Neuronal stem cell (in vitro differentiated cells): ENCODE measurements around the gene SMC4.

Experiments
- DNase-seq: peaks from one replicate; pipeline ENCODE4 v3.0.0-alpha.2; 2013; ENCODE audit warnings: low spot score
- H2AFZ ChIP-seq: one replicate; pipeline ENCODE4 v1.6.1; 2013; ENCODE audit warnings: mild to moderate bottlenecking, low read length, inconsistent platforms
- H2AK5ac ChIP-seq: 2 replicates; pipeline ENCODE4 v1.6.1; 2013; ENCODE audit warnings: low read depth, mild to moderate bottlenecking, inconsistent platforms, low read length, moderate library complexity, mixed read lengths
- H2BK120ac ChIP-seq: 2 replicates; pipeline ENCODE4 v1.6.1; 2013; ENCODE audit warnings: low read depth, mild to moderate bottlenecking, inconsistent platforms, low read length, moderate library complexity, mixed read lengths
- H2BK12ac ChIP-seq: one replicate; pipeline ENCODE4 v1.6.1; 2013; ENCODE audit warnings: low read length, inconsistent platforms
- H2BK15ac ChIP-seq: 2 replicates; pipeline ENCODE4 v1.6.1; 2013; ENCODE audit warnings: mild to moderate bottlenecking, low read length, inconsistent platforms, mixed read lengths
- H2BK5ac ChIP-seq: one replicate; pipeline ENCODE4 v1.6.1; 2013; ENCODE audit warnings: inconsistent platforms, mild to moderate bottlenecking, low read length, moderate library complexity
- H3K14ac ChIP-seq: one replicate; pipeline ENCODE4 v1.6.1; 2013; ENCODE audit warnings: low read length, inconsistent platforms
- H3K18ac ChIP-seq: 2 replicates; pipeline ENCODE4 v1.6.1; 2013; ENCODE audit warnings: low read length, inconsistent platforms
- H3K23ac ChIP-seq: 2 replicates; pipeline ENCODE4 v1.6.1; 2013; ENCODE audit warnings: low read depth, mild to moderate bottlenecking, mixed read lengths, low read length, inconsistent platforms; ENCODE audit not compliant: poor library complexity
- H3K27ac ChIP-seq: replicated peaks from 3 replicates; pipeline ENCODE4 v1.5.1; 2013; ENCODE audit warnings: low read length, inconsistent platforms
- H3K27me3 ChIP-seq, 3 experiments: 2 replicates each; pipeline ENCODE4 v1.6.1; 2013; ENCODE audit warnings: low read length in 3 of 3, mild to moderate bottlenecking in 2 of 3, inconsistent platforms in 1 of 3, low read depth in 1 of 3, mixed read lengths in 1 of 3, moderate library complexity in 1 of 3; ENCODE audit not compliant: control insufficient read depth in 3 of 3, insufficient read depth in 3 of 3
- H3K36me3 ChIP-seq, 2 donors: replicated peaks in 1 of 2; 2 replicates each; pipeline ENCODE4 v1.6.1; 2013; ENCODE audit warnings: low read length in 2 of 2; ENCODE audit not compliant: control insufficient read depth in 2 of 2, insufficient read depth in 2 of 2
- H3K4ac ChIP-seq: 2 replicates; pipeline ENCODE4 v1.6.1; 2013; ENCODE audit warnings: inconsistent platforms, mild to moderate bottlenecking, low read length, moderate library complexity
- H3K4me1 ChIP-seq, 2 donors: 1 replicate in 1 of 2; 2 replicates in 1 of 2; pipeline ENCODE4 v1.6.1; 2013; ENCODE audit warnings: low read length in 2 of 2, low read depth in 1 of 2; ENCODE audit not compliant: control insufficient read depth in 2 of 2, insufficient read depth in 1 of 2
- H3K4me2 ChIP-seq: one replicate; pipeline ENCODE4 v1.6.1; 2013; ENCODE audit warnings: mild to moderate bottlenecking, low read length, inconsistent platforms; ENCODE audit not compliant: insufficient read depth, poor library complexity, severe bottlenecking
- H3K4me3 ChIP-seq, 2 donors: 2 replicates each; pipeline ENCODE4 v1.5.1; 2013; ENCODE audit warnings: low read length in 2 of 2, mild to moderate bottlenecking in 2 of 2, inconsistent platforms in 1 of 2, moderate library complexity in 1 of 2
- H3K79me1 ChIP-seq: one replicate; pipeline ENCODE4 v1.6.1; 2013; ENCODE audit warnings: low read depth, mild to moderate bottlenecking, inconsistent platforms, low read length, moderate library complexity
- H3K9ac ChIP-seq: one replicate; pipeline ENCODE4 v1.6.1; 2013; ENCODE audit warnings: mild to moderate bottlenecking, low read depth, low read length, inconsistent platforms; ENCODE audit not compliant: poor library complexity
- H3K9me3 ChIP-seq, 2 donors: replicated peaks in 1 of 2; 2 replicates each; pipeline versions ENCODE3 to v1.6.1; 2013; ENCODE audit warnings: low read length in 2 of 2, mild to moderate bottlenecking in 2 of 2, inconsistent platforms in 1 of 2, low read depth in 1 of 2, mixed read lengths in 1 of 2, moderate library complexity in 1 of 2; ENCODE audit not compliant: control insufficient read depth in 2 of 2, insufficient read depth in 1 of 2
- H4K8ac ChIP-seq: one replicate; pipeline ENCODE4 v1.6.1; 2013; ENCODE audit warnings: low read depth, mild to moderate bottlenecking, inconsistent platforms, low read length, moderate library complexity
- H4K91ac ChIP-seq: one replicate; pipeline ENCODE4 v1.6.1; 2013; ENCODE audit warnings: low read length, low read depth, mild to moderate bottlenecking, inconsistent platforms; ENCODE audit not compliant: poor library complexity
- WGBS, 2 donors: extraction: QIAGEN DNeasy Blood & Tissue Kit; methylation state at CpG; one replicate each; pipeline ENCODE4 v1.1.7; 2013; ENCODE audit warnings: missing lambda C conversion rate in 2 of 2, mixed read lengths in 1 of 2; ENCODE audit not compliant: insufficient read length in 2 of 2, insufficient replicate concordance in 1 of 2; ENCODE audit errors: extremely low coverage in 2 of 2; 5-methylcytosine and 5-hydroxymethylcytosine counted together

SMC4 gene

GRCh38 chr3:160478338-160478737 is 78.9 kb downstream of the SMC4 start:
- H3K4me2 ChIP-seq: no peak overlapping the region
- no peaks in the 10 kb centered on the region for H3K36me3 ChIP-seq
- no peak overlapping the region for H2BK120ac ChIP-seq
- no peak overlapping the region for H2AFZ ChIP-seq
- no peak overlapping the region for H4K8ac ChIP-seq
- H3K14ac ChIP-seq: no peak overlapping the region
- H3K18ac ChIP-seq: no peak overlapping the region
- no peaks in the 10 kb centered on the region for H3K4me1 ChIP-seq
- H3K9me3 ChIP-seq: no peaks in the 10 kb centered on the region
- no CpG with 5 or more reads among the region's 5 CpGs for WGBS, 2 donors
- H3K4me3 ChIP-seq: no peak overlapping the region
- no peak overlapping the region for H4K91ac ChIP-seq
- H2AK5ac ChIP-seq: no peak overlapping the region
- no peak overlapping the region for H3K23ac ChIP-seq
- H2BK15ac ChIP-seq: no peak overlapping the region
- no peak for DNase-seq
- H2BK5ac ChIP-seq: no peak overlapping the region
- H3K9ac ChIP-seq: no peak overlapping the region
- no peak overlapping the region for H3K4ac ChIP-seq
- no peak overlapping the region for H3K27ac ChIP-seq
- no peaks in the 10 kb centered on the region for H3K79me1 ChIP-seq
- no peak overlapping the region for H2BK12ac ChIP-seq
- no peaks in the 10 kb centered on the region for H3K27me3 ChIP-seq

GRCh38 chr3:160479376-160479775 is 79.9 kb downstream of the SMC4 start:
- Histone ChIP-seq H3K4ac (no peak overlapping the region), H3K23ac (no peak overlapping the region), H4K91ac (no peak overlapping the region), H3K79me1 (no peaks in the 10 kb centered on the region), H3K18ac (no peak overlapping the region), H3K14ac (no peak overlapping the region), H4K8ac (no peak overlapping the region), H2BK15ac (no peak overlapping the region), H2BK12ac (no peak overlapping the region), H2AK5ac (no peak overlapping the region), H3K4me1 (no peaks in the 10 kb centered on the region), H3K27ac (no peak overlapping the region), H2AFZ (no peak overlapping the region), H2BK120ac (no peak overlapping the region), H3K9ac (no peak overlapping the region), H3K4me2 (no peak overlapping the region), H3K4me3 (no peak overlapping the region), H3K27me3 (no peaks in the 10 kb centered on the region), H2BK5ac (no peak overlapping the region), H3K9me3 (no peaks in the 10 kb centered on the region), H3K36me3 (no peaks in the 10 kb centered on the region)
- no peak for DNase-seq
- no CpG with 5 or more reads among the region's 10 CpGs for WGBS, 2 donors

- Histone ChIP-seq H3K9ac (no peak overlapping the region), H2BK120ac (no peak overlapping the region), H3K9me3 (no peaks in the 10 kb centered on the region), H3K27ac (no peak overlapping the region), H4K91ac (no peak overlapping the region), H3K4ac (no peak overlapping the region), H2BK15ac (no peak overlapping the region), H2AFZ (no peak overlapping the region), H3K4me1 (no peaks in the 10 kb centered on the region), H3K18ac (no peak overlapping the region), H3K23ac (no peak overlapping the region), H3K36me3 (no peaks in the 10 kb centered on the region), H2AK5ac (no peak overlapping the region), H3K4me2 (no peak overlapping the region), H3K14ac (no peak overlapping the region), H2BK12ac (no peak overlapping the region), H4K8ac (no peak overlapping the region), H2BK5ac (no peak overlapping the region), H3K27me3 (no peaks in the 10 kb centered on the region), H3K4me3 (no peak overlapping the region), H3K79me1 (no peaks in the 10 kb centered on the region)
- no peak for DNase-seq
- WGBS, 2 donors: no CpG with 5 or more reads among the region's 5 CpGs
Measured at GRCh38 chr3:160480931-160481330, 81.5 kb downstream of the SMC4 start.

- Histone ChIP-seq H3K27me3 (no peaks in the 10 kb centered on the region), H3K4me3 (no peak overlapping the region), H2AK5ac (no peak overlapping the region), H3K9me3 (no peaks in the 10 kb centered on the region), H3K27ac (no peak overlapping the region), H2BK120ac (no peak overlapping the region), H3K4me1 (no peaks in the 10 kb centered on the region), H3K36me3 (no peaks in the 10 kb centered on the region), H4K8ac (no peak overlapping the region), H3K4ac (no peak overlapping the region), H3K79me1 (no peaks in the 10 kb centered on the region), H3K14ac (no peak overlapping the region), H3K23ac (no peak overlapping the region), H2BK15ac (no peak overlapping the region), H3K4me2 (no peak overlapping the region), H4K91ac (no peak overlapping the region), H3K18ac (no peak overlapping the region), H2BK12ac (no peak overlapping the region), H2BK5ac (no peak overlapping the region), H2AFZ (no peak overlapping the region), H3K9ac (no peak overlapping the region)
- no CpG with 5 or more reads among the region's 6 CpGs for WGBS, 2 donors
- no peak for DNase-seq
Measured at GRCh38 chr3:160481856-160482255, 82.4 kb downstream of the SMC4 start.
